CD14-positive monocyte (primary cell): ENCODE data around the gene PLD3. TPM values are rescaled to one million over a fixed set of nuclear protein-coding genes. Genes with fewer than 3 reads are reported as not detected.

Source experiments
- DNase-seq, 3 donors: peaks; one replicate each; pipeline ENCODE4 v3.0.0-alpha.2; 2011 to 2022
- H2AFZ ChIP-seq: 2 replicates; pipeline ENCODE4 v1.6.0; 2012; ENCODE audit warnings: mild to moderate bottlenecking, low read depth, low read length, inconsistent platforms; ENCODE audit not compliant: insufficient read depth, poor library complexity, severe bottlenecking
- H3K27ac ChIP-seq, 2 donors: 1 replicate in 1 of 2; 2 replicates in 1 of 2; pipeline ENCODE4 v1.5.1; 2012 to 2013; ENCODE audit warnings: low read length in 2 of 2, control low read depth in 1 of 2, inconsistent platforms in 1 of 2, low read depth in 1 of 2, mild to moderate bottlenecking in 1 of 2
- H3K27me3 ChIP-seq, 2 donors: one replicate each; pipeline versions ENCODE4 v1.6.0 to v1.6.1; 2011 to 2013; ENCODE audit warnings: low read length in 2 of 2; ENCODE audit not compliant: control insufficient read depth in 2 of 2, insufficient read depth in 2 of 2
- H3K36me3 ChIP-seq, 2 donors: replicated peaks in 1 of 2; 1 replicate in 1 of 2; 2 replicates in 1 of 2; pipeline versions ENCODE4 v1.5.1 to v1.6.1; 2012 to 2013; ENCODE audit warnings: low read length in 2 of 2, control low read depth in 1 of 2, inconsistent platforms in 1 of 2, mild to moderate bottlenecking in 1 of 2; ENCODE audit not compliant: insufficient read depth in 2 of 2, control insufficient read depth in 1 of 2
- H3K4me1 ChIP-seq, 2 donors: 1 replicate in 1 of 2; 2 replicates in 1 of 2; pipeline versions ENCODE4 v1.5.1 to v1.6.1; 2012 to 2013; ENCODE audit warnings: low read length in 2 of 2, control low read depth in 1 of 2, inconsistent platforms in 1 of 2, mild to moderate bottlenecking in 1 of 2, moderate library complexity in 1 of 2; ENCODE audit not compliant: insufficient read depth in 2 of 2, control insufficient read depth in 1 of 2
- H3K4me2 ChIP-seq: replicated peaks from 2 replicates; pipeline ENCODE3; 2012; ENCODE audit warnings: low read length, moderate library complexity, mild to moderate bottlenecking; ENCODE audit not compliant: poor library complexity, severe bottlenecking; ENCODE audit errors: extremely low read depth
- H3K4me3 ChIP-seq, 3 experiments: fragments of 200-600 bp in 1 of 3; sonication (generic) in 1 of 3; replicated peaks in 1 of 3; 1 replicate in 2 of 3; 2 replicates in 1 of 3; pipeline ENCODE4 v1.5.1; 2011 to 2013; ENCODE audit warnings: low read length in 3 of 3, mild to moderate bottlenecking in 3 of 3, control low read depth in 2 of 3, low read depth in 2 of 3, inconsistent platforms in 1 of 3, moderate library complexity in 1 of 3
- H3K79me2 ChIP-seq: 2 replicates; pipeline ENCODE4 v1.6.0; 2012; ENCODE audit warnings: mild to moderate bottlenecking, control low read depth, inconsistent platforms, low read length, moderate library complexity; ENCODE audit not compliant: insufficient read depth
- H3K9ac ChIP-seq: 2 replicates; pipeline ENCODE4 v1.6.0; 2017; ENCODE audit warnings: low read length, mild to moderate bottlenecking; ENCODE audit not compliant: insufficient read depth, poor library complexity, severe bottlenecking
- H3K9me3 ChIP-seq, 2 donors: replicated peaks in 1 of 2; 1 replicate in 1 of 2; 2 replicates in 1 of 2; pipeline versions ENCODE4 v1.5.1 to v1.6.1; 2012 to 2013; ENCODE audit warnings: low read length in 2 of 2, control low read depth in 1 of 2; ENCODE audit not compliant: control insufficient read depth in 1 of 2, insufficient read depth in 1 of 2
- H4K20me1 ChIP-seq: 2 replicates; pipeline ENCODE4 v1.6.0; 2012; ENCODE audit warnings: mild to moderate bottlenecking, low read length, control low read depth, moderate library complexity; ENCODE audit not compliant: insufficient read depth
- H3K27ac Mint-ChIP-seq, 7 donors: one replicate each; pipeline ENCODE4 v1.8.0; 2020; ENCODE audit warnings: mild to moderate bottlenecking in 7 of 7, mixed read lengths in 7 of 7, moderate library complexity in 6 of 7, inconsistent platforms in 2 of 7
- H3K27me3 Mint-ChIP-seq, 3 donors: one replicate each; pipeline ENCODE4 v1.8.0; 2021 to 2022; ENCODE audit warnings: low read depth in 3 of 3, mild to moderate bottlenecking in 3 of 3, mixed read lengths in 3 of 3, moderate library complexity in 3 of 3, inconsistent platforms in 1 of 3
- H3K36me3 Mint-ChIP-seq, 2 donors: one replicate each; pipeline ENCODE4 v1.8.0; 2020; ENCODE audit warnings: mixed read lengths in 2 of 2, inconsistent platforms in 1 of 2, mild to moderate bottlenecking in 1 of 2
- H3K4me1 Mint-ChIP-seq: one replicate; pipeline ENCODE4 v1.8.0; 2020; ENCODE audit warnings: mild to moderate bottlenecking, mixed read lengths
- H3K4me3 Mint-ChIP-seq, 2 donors: one replicate each; pipeline ENCODE4 v1.8.0; 2020; ENCODE audit warnings: mild to moderate bottlenecking in 2 of 2, mixed read lengths in 2 of 2, moderate library complexity in 1 of 2
- H3K9me3 Mint-ChIP-seq, 7 donors: one replicate each; pipeline ENCODE4 v1.8.0; 2020 to 2022; ENCODE audit warnings: mixed read lengths in 7 of 7, mild to moderate bottlenecking in 6 of 7, moderate library complexity in 6 of 7, inconsistent platforms in 2 of 7
- CTCF ChIP-seq: fragments of 200-600 bp; IDR thresholded peaks from one replicate; pipeline ENCODE4 v1.8.0; 2022; ENCODE audit warnings: antibody characterized with exemption, mild to moderate bottlenecking
- WGBS: methylation state at CpG from one replicate; pipeline ENCODE4 v1.1.5; 2013; ENCODE audit warnings: missing lambda C conversion rate; ENCODE audit not compliant: insufficient coverage; 5-methylcytosine and 5-hydroxymethylcytosine counted together
- intact Hi-C, 2 donors: fragments of 100-400 bp; cut with micrococcal nuclease; formaldehyde crosslinking; loops; one replicate each; pipeline versions ENCODE4 v1.15.0 to v1.15.1; 2023
- polyA plus RNA-seq, 3 donors: library from polyadenylated mRNA; depleted of rRNA in 1 of 3; unstranded in 2 of 3; stranded (reverse) in 1 of 3; fragments of 300-500 nt in 2 of 3; fragments of >200 nt in 1 of 3; fragmentation: Illumina TruSeq in 2 of 3; gene quantifications; 1 replicate in 2 of 3; 2 replicates in 1 of 3; pipeline ENCODE4 v1.2.3, GENCODE V29; 2012 to 2021

PLD3 gene
- polyA plus RNA-seq, 3 donors: 168 to 334 (median 170) TPM

- H3K36me3 ChIP-seq: no peaks in the 10 kb centered on the region
- Mint-ChIP-seq H3K9me3 (peaks cover 0 to 4% (median 0%) of the 10 kb centered on the region in 7 donors), H3K4me1 (peaks cover 15% of the 10 kb centered on the region), H3K4me3 (no peak overlapping the region), H3K36me3 (no peaks in the 10 kb centered on the region), H3K27me3 (peaks cover 1 to 14% (median 3%) of the 10 kb centered on the region in 3 donors), H3K27ac (no peak overlapping the region)
- H3K9me3 ChIP-seq: no peaks in the 10 kb centered on the region
- WGBS: 93% methylated on average over 9 of the region's 10 CpGs
- H3K4me2 ChIP-seq: no peak overlapping the region
- H3K79me2 ChIP-seq: no peaks in the 10 kb centered on the region
- intact Hi-C loops: no loop called here
- no peak overlapping the region for H3K4me3 ChIP-seq
- no peak overlapping the region for H3K27ac ChIP-seq
- no peak overlapping the region for H3K9ac ChIP-seq
- no peaks in the 10 kb centered on the region for H4K20me1 ChIP-seq
- TF ChIP-seq CTCF: no peak
- H3K4me1 ChIP-seq: peaks cover 5 to 10% of the 10 kb centered on the region in 2 donors
- H3K27me3 ChIP-seq: no peaks in the 10 kb centered on the region
- H2AFZ ChIP-seq: no peak overlapping the region
- no peak for DNase-seq
Observed at GRCh38 chr19:40387155-40387554, 38.7 kb downstream of the PLD3 start.

- intact Hi-C loops: no loop called here
- no peaks in the 10 kb centered on the region for H3K36me3 Mint-ChIP-seq
- no peak overlapping the region for H3K4me2 ChIP-seq
- no peak for TF ChIP-seq CTCF
- no peaks in the 10 kb centered on the region for H4K20me1 ChIP-seq
- H3K27me3 ChIP-seq: no peaks in the 10 kb centered on the region
- H3K27me3 Mint-ChIP-seq: peaks cover 3 to 14% (median 3%) of the 10 kb centered on the region in 3 donors
- peaks cover 0 to 4% (median 0%) of the 10 kb centered on the region in 7 donors for H3K9me3 Mint-ChIP-seq
- H2AFZ ChIP-seq: no peak overlapping the region
- H3K79me2 ChIP-seq: no peaks in the 10 kb centered on the region
- 100% methylated on average over 2 of the region's 3 CpGs for WGBS
- no peak overlapping the region for H3K27ac ChIP-seq
- H3K4me1 ChIP-seq: peaks cover 5 to 10% of the 10 kb centered on the region in 2 donors
- H3K4me3 Mint-ChIP-seq: no peak overlapping the region
- H3K9me3 ChIP-seq: no peaks in the 10 kb centered on the region
- H3K4me1 Mint-ChIP-seq: peaks cover 15% of the 10 kb centered on the region
- DNase-seq: no peak
- no peak overlapping the region for H3K9ac ChIP-seq
- no peaks in the 10 kb centered on the region for H3K36me3 ChIP-seq
- H3K27ac Mint-ChIP-seq: peak overlapping the region in 2 of 7 donors; percentile 18 to 60
- H3K4me3 ChIP-seq: no peak overlapping the region
Observed at GRCh38 chr19:40388481-40388880, 40.0 kb downstream of the PLD3 start.
